Head of caudate nucleus (tissue), 42 donors: ENCODE measurements around the gene BLOC1S5.

ENCODE experiments used
- DNase-seq, 42 donors: peaks; one replicate each; pipeline versions ENCODE4 v3.0.0 to v3.0.0-alpha.2; 2020 to 2021; ENCODE audit warnings: mixed read lengths in 7 of 42
- intact Hi-C: fragments of 100-400 bp; cut with DNase I; formaldehyde crosslinking; loops from one replicate; pipeline ENCODE4 v1.15.0; 2022

Gene BLOC1S5

GRCh38 chr6:8063761-8064637 lies at the start of gene BLOC1S5:
BLOC1S5 (minus strand) TSS chr6:8064389; CDS start chr6:8064376, 13 bp downstream.
- intact Hi-C loops = loop anchor here (5.0 kb wide), 1 partner anchor 342 kb away; no protein-coding TSS in a partner anchor
- DNase-seq = peak; percentile 90 to 98 (median 96)

GRCh38 chr6:8113131-8113654 lies 49.0 kb upstream of the BLOC1S5 start:
- intact Hi-C loops = no loop called here

GRCh38 chr6:8110725-8111124 lies 46.5 kb upstream of the BLOC1S5 start:
- intact Hi-C loops = no loop called here
- DNase-seq = no peak

More at GRCh38 chr6:8113131-8113654, 49.0 kb upstream of the BLOC1S5 start:
- no peak for DNase-seq

GRCh38 chr6:8110117-8110721 lies 46.0 kb upstream of the BLOC1S5 start:
- no peak for DNase-seq
- intact Hi-C loops = no loop called here

GRCh38 chr6:8108759-8109539 lies 44.8 kb upstream of the BLOC1S5 start:
- intact Hi-C loops = loop anchor here (10.0 kb wide), 1 partner anchor 326 kb away; the partner anchor contains the start of gene SLC35B3
- no peak for DNase-seq

- intact Hi-C loops = loop anchor here (10.0 kb wide), 1 partner anchor 327 kb away; the partner anchor contains the start of gene SLC35B3
- DNase-seq = peak in 2 of 42 donors; percentile 13 to 24
Measured at GRCh38 chr6:8108031-8108660, 44.0 kb upstream of the BLOC1S5 start.

GRCh38 chr6:8105791-8106190 lies 41.6 kb upstream of the BLOC1S5 start:
- no peak for DNase-seq
- intact Hi-C loops = loop anchor here (10.0 kb wide), 1 partner anchor 329 kb away; the partner anchor contains the start of gene SLC35B3

- intact Hi-C loops = loop anchor here (10.0 kb wide), 1 partner anchor 331 kb away; the partner anchor contains the start of gene SLC35B3
- no peak for DNase-seq
Measured at GRCh38 chr6:8103726-8104125, 39.5 kb upstream of the BLOC1S5 start.

GRCh38 chr6:8102122-8102958 lies 38.2 kb upstream of the BLOC1S5 start, which contains the start of gene EEF1E1:
EEF1E1 (minus strand) TSS chr6:8102548; CDS start chr6:8102521, 27 bp downstream.
- peak; percentile 92 to 99 (median 97) for DNase-seq
- intact Hi-C loops = loop anchor here (10.0 kb wide), 1 partner anchor 332 kb away; the partner anchor contains the start of gene SLC35B3

- DNase-seq = no peak
- intact Hi-C loops = loop anchor here (10.0 kb wide), 1 partner anchor 334 kb away; the partner anchor contains the start of gene SLC35B3
Measured at GRCh38 chr6:8100159-8100854, 36.1 kb upstream of the BLOC1S5 start.

GRCh38 chr6:8090650-8091049 lies 26.5 kb upstream of the BLOC1S5 start:
- DNase-seq = no peak

GRCh38 chr6:8088886-8089285 lies 24.7 kb upstream of the BLOC1S5 start:
- DNase-seq = no peak
- intact Hi-C loops = no loop called here

More at GRCh38 chr6:8090650-8091049, 26.5 kb upstream of the BLOC1S5 start:
- intact Hi-C loops = no loop called here

- DNase-seq = no peak
- intact Hi-C loops = no loop called here
Measured at GRCh38 chr6:8087870-8088754, 23.9 kb upstream of the BLOC1S5 start.

GRCh38 chr6:8086755-8087306 lies 22.6 kb upstream of the BLOC1S5 start:
- intact Hi-C loops = no loop called here
- no peak for DNase-seq

- intact Hi-C loops = no loop called here
- no peak for DNase-seq
Measured at GRCh38 chr6:8085053-8085511, 20.9 kb upstream of the BLOC1S5 start.
